IPS-15b (cell line): Measurements from ENCODE around the gene CDHR2.

Source experiments
- H3K27me3 ChIP-seq: one replicate; pipeline ENCODE4 v1.6.1; 2013; ENCODE audit warnings: low read length; ENCODE audit not compliant: control insufficient read depth, insufficient read depth
- H3K36me3 ChIP-seq: one replicate; pipeline ENCODE4 v1.6.1; 2013; ENCODE audit warnings: low read length; ENCODE audit not compliant: control insufficient read depth, insufficient read depth
- H3K4me1 ChIP-seq: one replicate; pipeline ENCODE4 v1.6.1; 2013; ENCODE audit warnings: mild to moderate bottlenecking, low read length; ENCODE audit not compliant: control insufficient read depth, insufficient read depth
- H3K4me3 ChIP-seq: one replicate; pipeline ENCODE4 v1.5.1; 2013; ENCODE audit warnings: low read depth, low read length
- H3K9ac ChIP-seq: one replicate; pipeline ENCODE4 v1.6.1; 2013; ENCODE audit warnings: low read depth, mild to moderate bottlenecking, low read length
- H3K9me3 ChIP-seq: one replicate; pipeline ENCODE4 v1.6.1; 2013; ENCODE audit warnings: mild to moderate bottlenecking, low read length; ENCODE audit not compliant: control insufficient read depth, insufficient read depth

CDHR2 gene

GRCh38 chr5:176620333-176620981 is 71.3 kb downstream of the CDHR2 start:
- Histone ChIP-seq H3K9ac (no peak overlapping the region), H3K9me3 (no peaks in the 10 kb centered on the region), H3K36me3 (no peaks in the 10 kb centered on the region), H3K4me3 (peak overlapping the region; percentile 35), H3K27me3 (peaks cover 41% of the 10 kb centered on the region), H3K4me1 (peaks cover 2% of the 10 kb centered on the region)

GRCh38 chr5:176621661-176622079 is 72.5 kb downstream of the CDHR2 start:
- Histone ChIP-seq H3K9ac (no peak overlapping the region), H3K27me3 (peaks cover 39% of the 10 kb centered on the region), H3K4me1 (peaks cover 2% of the 10 kb centered on the region), H3K9me3 (no peaks in the 10 kb centered on the region), H3K4me3 (no peak overlapping the region), H3K36me3 (no peaks in the 10 kb centered on the region)

GRCh38 chr5:176624142-176624541 is 75.0 kb downstream of the CDHR2 start:
- peaks cover 2% of the 10 kb centered on the region for H3K4me1 ChIP-seq
- H3K9ac ChIP-seq = no peak overlapping the region
- no peaks in the 10 kb centered on the region for H3K36me3 ChIP-seq
- no peak overlapping the region for H3K4me3 ChIP-seq
- H3K27me3 ChIP-seq = peaks cover 39% of the 10 kb centered on the region
- H3K9me3 ChIP-seq = no peaks in the 10 kb centered on the region

GRCh38 chr5:176624938-176625337 is 75.8 kb downstream of the CDHR2 start:
- Histone ChIP-seq H3K4me3 (no peak overlapping the region), H3K9ac (no peak overlapping the region), H3K9me3 (no peaks in the 10 kb centered on the region), H3K4me1 (peaks cover 2% of the 10 kb centered on the region), H3K27me3 (peaks cover 36% of the 10 kb centered on the region), H3K36me3 (no peaks in the 10 kb centered on the region)

- no peak overlapping the region for H3K4me3 ChIP-seq
- no peak overlapping the region for H3K9ac ChIP-seq
- no peaks in the 10 kb centered on the region for H3K9me3 ChIP-seq
- H3K4me1 ChIP-seq = peaks cover 2% of the 10 kb centered on the region
- H3K27me3 ChIP-seq = peaks cover 32% of the 10 kb centered on the region
- no peaks in the 10 kb centered on the region for H3K36me3 ChIP-seq
Observed at GRCh38 chr5:176625512-176625911, 76.4 kb downstream of the CDHR2 start.

GRCh38 chr5:176625966-176626875 is 77.1 kb downstream of the CDHR2 start:
- H3K36me3 ChIP-seq = no peaks in the 10 kb centered on the region
- H3K27me3 ChIP-seq = peaks cover 34% of the 10 kb centered on the region
- H3K4me3 ChIP-seq = no peak overlapping the region
- H3K4me1 ChIP-seq = peaks cover 5% of the 10 kb centered on the region
- H3K9ac ChIP-seq = no peak overlapping the region
- no peaks in the 10 kb centered on the region for H3K9me3 ChIP-seq

GRCh38 chr5:176626876-176627236 is 77.7 kb downstream of the CDHR2 start:
- no peaks in the 10 kb centered on the region for H3K36me3 ChIP-seq
- no peak overlapping the region for H3K9ac ChIP-seq
- no peak overlapping the region for H3K4me3 ChIP-seq
- H3K27me3 ChIP-seq = peaks cover 39% of the 10 kb centered on the region
- no peaks in the 10 kb centered on the region for H3K9me3 ChIP-seq
- peaks cover 7% of the 10 kb centered on the region for H3K4me1 ChIP-seq

- Histone ChIP-seq H3K9me3 (no peaks in the 10 kb centered on the region), H3K4me3 (no peak overlapping the region), H3K27me3 (peaks cover 38% of the 10 kb centered on the region), H3K4me1 (peaks cover 7% of the 10 kb centered on the region), H3K9ac (no peak overlapping the region), H3K36me3 (no peaks in the 10 kb centered on the region)
Observed at GRCh38 chr5:176627582-176627981, 78.4 kb downstream of the CDHR2 start.

GRCh38 chr5:176628406-176629228 is 79.5 kb downstream of the CDHR2 start:
- H3K9ac ChIP-seq = no peak overlapping the region
- H3K4me3 ChIP-seq = peak overlapping the region; percentile 95
- H3K4me1 ChIP-seq = peaks cover 7% of the 10 kb centered on the region
- H3K9me3 ChIP-seq = no peaks in the 10 kb centered on the region
- no peaks in the 10 kb centered on the region for H3K36me3 ChIP-seq
- H3K27me3 ChIP-seq = peaks cover 46% of the 10 kb centered on the region

GRCh38 chr5:176629317-176629852 is 80.2 kb downstream of the CDHR2 start:
- peaks cover 7% of the 10 kb centered on the region for H3K4me1 ChIP-seq
- peak overlapping the region; percentile 95 for H3K4me3 ChIP-seq
- no peaks in the 10 kb centered on the region for H3K9me3 ChIP-seq
- H3K36me3 ChIP-seq = no peaks in the 10 kb centered on the region
- no peak overlapping the region for H3K9ac ChIP-seq
- peaks cover 46% of the 10 kb centered on the region for H3K27me3 ChIP-seq

- Histone ChIP-seq H3K9me3 (no peaks in the 10 kb centered on the region), H3K36me3 (no peaks in the 10 kb centered on the region), H3K9ac (peak within 1 kb of the TSS; percentile 47), H3K27me3 (peaks cover 46% of the 10 kb centered on the region), H3K4me3 (peak within 1 kb of the TSS; percentile 95), H3K4me1 (peaks cover 7% of the 10 kb centered on the region)
Observed at GRCh38 chr5:176629853-176630680, 80.9 kb downstream of the CDHR2 start, which contains the start of the genes EIF4E1B and SNCB. Gene EIF4E1B (plus strand): TSS chr5:176630675. CDS start chr5:176642788, 12,113 bp downstream. Gene SNCB (minus strand): TSS chr5:176630534. CDS start chr5:176629654, 880 bp downstream.
